Measurements from ENCODE around the gene PCDHGA6. TPM values are rescaled to one million over a fixed set of nuclear protein-coding genes. Genes with fewer than 3 reads are reported as not detected.
"Not testable (repeated sequence)": the region's sequence is repeated elsewhere in the genome, so short reads cannot be mapped to it uniquely, and the experiment has no call there.

The PCDHGA6 gene
- total and polyA plus RNA-seq, 2 donors (not counting 1 experiment from before 2014, with no cell fraction given), result 3.9 to 4.8 TPM

DNA sequence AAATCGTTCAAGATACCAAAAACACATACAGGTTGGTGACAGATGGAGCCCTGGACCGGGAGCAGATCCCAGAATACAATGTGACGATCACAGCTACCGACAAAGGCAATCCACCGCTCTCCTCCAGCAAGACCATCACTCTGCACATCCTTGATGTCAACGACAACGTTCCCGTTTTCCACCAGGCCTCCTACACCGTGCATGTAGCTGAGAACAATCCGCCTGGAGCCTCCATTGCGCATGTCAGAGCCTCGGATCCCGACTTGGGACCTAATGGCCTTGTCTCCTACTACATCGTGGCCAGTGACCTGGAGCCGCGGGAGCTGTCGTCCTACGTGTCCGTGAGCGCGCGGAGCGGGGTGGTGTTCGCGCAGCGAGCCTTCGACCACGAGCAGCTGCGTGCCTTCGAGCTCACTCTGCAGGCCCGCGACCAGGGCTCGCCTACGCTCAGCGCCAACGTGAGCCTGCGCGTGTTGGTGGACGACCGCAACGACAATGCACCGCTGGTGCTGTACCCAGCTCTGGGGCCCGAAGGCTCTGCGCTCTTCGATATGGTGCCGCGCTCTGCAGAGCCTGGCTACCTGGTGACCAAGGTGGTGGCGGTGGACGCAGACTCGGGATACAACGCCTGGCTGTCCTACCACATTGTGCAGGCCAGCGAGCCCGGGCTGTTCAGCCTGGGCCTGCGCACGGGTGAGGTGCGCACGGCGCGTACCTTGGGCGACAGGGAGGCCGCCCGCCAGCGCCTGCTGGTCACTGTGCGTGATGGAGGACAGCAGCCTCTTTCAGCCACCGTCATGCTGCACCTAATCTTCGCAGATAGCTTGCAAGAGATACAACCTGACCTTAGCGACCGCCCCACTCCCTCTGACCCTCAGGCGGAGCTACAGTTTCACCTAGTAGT, 1.9 kb upstream of the PCDHGA6 start:
- Histone ChIP-seq H3K36me3 (ENCODE audit: control insufficient read depth, insufficient read depth, low read length) (no peaks in the 10 kb centered on the region), H3K27me3 (ENCODE audit: control insufficient read depth, insufficient read depth, low read length) (peaks cover 8% of the 10 kb centered on the region), H3K27ac (ENCODE audit: insufficient read depth, low read length) (no peak overlapping the region), H3K79me2 (ENCODE audit: control insufficient read depth, insufficient read depth, low read length) (no peaks in the 10 kb centered on the region), H3K4me3 (replicated peaks in 1 of 4; ENCODE audit: control extremely low read depth in 1 of 4, insufficient read depth in 1 of 4, low read depth in 3 of 4, low read length in 4 of 4) (no peak overlapping the region), H3K4me2 (ENCODE audit: extremely low read depth, insufficient read depth, low read length) (no peak overlapping the region), H3K9me3 (ENCODE audit: control insufficient read depth, insufficient read depth, low read depth, low read length) (peaks cover 2% of the 10 kb centered on the region), H4K20me1 (ENCODE audit: control insufficient read depth, extremely low read depth, insufficient read depth, low read length) (no peaks in the 10 kb centered on the region), H3K4me1 (ENCODE audit: control insufficient read depth, extremely low read depth, insufficient read depth, low read length) (no peaks in the 10 kb centered on the region), H3K9ac (ENCODE audit: insufficient read depth, low read length) (no peak overlapping the region), H2AFZ (ENCODE audit: low read length) (no peak overlapping the region)
- TF ChIP-seq, protein P1, sequence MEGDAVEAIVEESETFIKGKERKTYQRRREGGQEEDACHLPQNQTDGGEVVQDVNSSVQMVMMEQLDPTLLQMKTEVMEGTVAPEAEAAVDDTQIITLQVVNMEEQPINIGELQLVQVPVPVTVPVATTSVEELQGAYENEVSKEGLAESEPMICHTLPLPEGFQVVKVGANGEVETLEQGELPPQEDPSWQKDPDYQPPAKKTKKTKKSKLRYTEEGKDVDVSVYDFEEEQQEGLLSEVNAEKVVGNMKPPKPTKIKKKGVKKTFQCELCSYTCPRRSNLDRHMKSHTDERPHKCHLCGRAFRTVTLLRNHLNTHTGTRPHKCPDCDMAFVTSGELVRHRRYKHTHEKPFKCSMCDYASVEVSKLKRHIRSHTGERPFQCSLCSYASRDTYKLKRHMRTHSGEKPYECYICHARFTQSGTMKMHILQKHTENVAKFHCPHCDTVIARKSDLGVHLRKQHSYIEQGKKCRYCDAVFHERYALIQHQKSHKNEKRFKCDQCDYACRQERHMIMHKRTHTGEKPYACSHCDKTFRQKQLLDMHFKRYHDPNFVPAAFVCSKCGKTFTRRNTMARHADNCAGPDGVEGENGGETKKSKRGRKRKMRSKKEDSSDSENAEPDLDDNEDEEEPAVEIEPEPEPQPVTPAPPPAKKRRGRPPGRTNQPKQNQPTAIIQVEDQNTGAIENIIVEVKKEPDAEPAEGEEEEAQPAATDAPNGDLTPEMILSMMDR (conservative IDR thresholded peaks at IDR 0.05 in 1 of 2, IDR thresholded peaks at IDR 0.05 in 1 of 2; ENCODE audit: low read depth in 1 of 2, low read length in 2 of 2), result no peak
- no peak for TF ChIP-seq EZH2 (IDR thresholded peaks at IDR 0.05; ENCODE audit: low read length, missing control alignments)
- no peak for DNase-seq (ENCODE audit: low read depth in 2 of 2)

- Histone ChIP-seq H3K9me3 (ENCODE audit: control insufficient read depth, insufficient read depth, low read depth, low read length) (peaks cover 2% of the 10 kb centered on the region), H3K4me2 (ENCODE audit: extremely low read depth, insufficient read depth, low read length) (no peak overlapping the region), H3K4me3 (replicated peaks in 1 of 4; ENCODE audit: control extremely low read depth in 1 of 4, insufficient read depth in 1 of 4, low read depth in 3 of 4, low read length in 4 of 4) (peak overlapping the region in 1 of 4 experiments; percentile 48), H3K36me3 (ENCODE audit: control insufficient read depth, insufficient read depth, low read length) (no peaks in the 10 kb centered on the region), H3K4me1 (ENCODE audit: control insufficient read depth, extremely low read depth, insufficient read depth, low read length) (no peaks in the 10 kb centered on the region), H2AFZ (ENCODE audit: low read length) (no peak overlapping the region), H3K27me3 (ENCODE audit: control insufficient read depth, insufficient read depth, low read length) (peaks cover 8% of the 10 kb centered on the region), H3K79me2 (ENCODE audit: control insufficient read depth, insufficient read depth, low read length) (no peaks in the 10 kb centered on the region), H3K9ac (ENCODE audit: insufficient read depth, low read length) (no peak overlapping the region), H4K20me1 (ENCODE audit: control insufficient read depth, extremely low read depth, insufficient read depth, low read length) (no peaks in the 10 kb centered on the region), H3K27ac (ENCODE audit: insufficient read depth, low read length) (no peak overlapping the region)
- no peak for DNase-seq (ENCODE audit: low read depth in 2 of 2)
- TF ChIP-seq, protein P1 (conservative IDR thresholded peaks at IDR 0.05 in 1 of 2, IDR thresholded peaks at IDR 0.05 in 1 of 2; ENCODE audit: low read depth in 1 of 2, low read length in 2 of 2), result no peak
- no peak for TF ChIP-seq EZH2 (IDR thresholded peaks at IDR 0.05; ENCODE audit: low read length, missing control alignments)
These were observed 936 bp downstream of the PCDHGA6 start for GRCh38 chr5:141374627-141375026.

DNA sequence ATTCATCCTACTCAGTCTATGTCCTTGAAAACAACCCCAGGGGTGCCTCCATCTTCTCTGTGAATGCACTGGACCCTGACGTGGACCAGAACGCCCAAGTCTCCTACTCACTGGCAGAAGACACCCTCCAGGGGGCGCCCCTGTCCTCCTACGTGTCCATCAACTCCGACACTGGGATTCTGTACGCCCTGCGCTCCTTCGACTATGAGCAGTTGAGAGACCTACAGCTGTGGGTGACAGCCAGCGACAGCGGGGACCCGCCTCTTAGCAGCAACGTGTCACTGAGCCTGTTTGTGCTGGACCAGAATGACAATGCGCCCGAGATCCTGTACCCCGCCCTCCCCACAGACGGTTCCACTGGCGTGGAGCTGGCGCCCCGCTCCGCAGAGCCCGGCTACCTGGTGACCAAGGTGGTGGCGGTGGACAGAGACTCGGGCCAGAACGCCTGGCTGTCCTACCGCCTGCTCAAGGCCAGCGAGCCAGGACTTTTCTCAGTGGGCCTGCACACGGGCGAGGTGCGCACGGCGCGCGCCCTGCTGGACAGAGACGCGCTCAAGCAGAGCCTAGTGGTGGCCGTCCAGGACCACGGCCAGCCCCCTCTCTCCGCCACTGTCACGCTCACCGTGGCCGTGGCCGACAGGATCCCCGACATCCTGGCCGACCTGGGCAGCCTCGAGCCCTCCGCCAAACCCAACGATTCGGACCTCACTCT, 1.9 kb downstream of the PCDHGA6 start:
- H3K4me2 ChIP-seq (ENCODE audit: extremely low read depth, insufficient read depth, low read length); H3K79me2 ChIP-seq (ENCODE audit: control insufficient read depth, insufficient read depth, low read length); H3K4me1 ChIP-seq (ENCODE audit: control insufficient read depth, extremely low read depth, insufficient read depth, low read length); H2AFZ ChIP-seq (ENCODE audit: low read length); H3K36me3 ChIP-seq (ENCODE audit: control insufficient read depth, insufficient read depth, low read length); H3K27ac ChIP-seq (ENCODE audit: insufficient read depth, low read length); DNase-seq (ENCODE audit: low read depth in 2 of 2); H3K9ac ChIP-seq (ENCODE audit: insufficient read depth, low read length); H4K20me1 ChIP-seq (ENCODE audit: control insufficient read depth, extremely low read depth, insufficient read depth, low read length); H3K27me3 ChIP-seq (ENCODE audit: control insufficient read depth, insufficient read depth, low read length); H3K9me3 ChIP-seq (ENCODE audit: control insufficient read depth, insufficient read depth, low read depth, low read length); H3K4me3 ChIP-seq (replicated peaks in 1 of 4; ENCODE audit: control extremely low read depth in 1 of 4, insufficient read depth in 1 of 4, low read depth in 3 of 4, low read length in 4 of 4): not testable (repeated sequence)
